GM18517 (cell line): ENCODE results near the gene ANHX.

ENCODE experiments used
- ATAC-seq: cut with Tn5 transposase; IDR thresholded peaks from one replicate; pipeline ENCODE4 v1.9.1; 2021; ENCODE audit warnings: mild to moderate bottlenecking, moderate library complexity; ENCODE audit not compliant: unreplicated experiment

Gene ANHX

GRCh38 chr12:133203344-133204263 is 32.1 kb downstream of the ANHX start:
- ATAC-seq: no peak

- no peak for ATAC-seq
Measured at GRCh38 chr12:133202493-133203343, 33.0 kb downstream of the ANHX start.

DNA sequence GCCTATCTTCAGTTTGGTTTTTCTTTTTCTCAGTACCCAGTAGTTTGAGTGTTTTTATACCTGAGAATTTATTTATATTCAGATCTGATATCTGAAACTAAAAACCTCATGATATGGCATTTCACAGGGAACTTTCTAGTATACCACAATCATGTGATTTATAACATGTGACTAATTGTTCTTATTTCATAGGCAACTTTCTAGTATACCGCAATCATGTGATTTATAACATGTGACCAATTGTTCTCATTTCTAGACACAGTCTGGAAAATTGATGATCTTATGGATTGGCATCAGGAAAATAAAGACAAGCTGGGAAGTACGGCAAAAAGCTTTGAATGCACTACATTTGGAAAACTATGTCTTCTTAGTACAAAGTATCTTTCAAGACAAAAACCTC is 33.8 kb downstream of the ANHX start:
- no peak for ATAC-seq

GRCh38 chr12:133192847-133193246 is 42.8 kb downstream of the ANHX start:
- ATAC-seq: no peak

GRCh38 chr12:133190176-133190575 is 45.5 kb downstream of the ANHX start:
- ATAC-seq: no peak

GRCh38 chr12:133181238-133181959 is 54.3 kb downstream of the ANHX start, which contains the start of gene ZNF268:
Gene ZNF268, plus strand, starts transcription at chr12:133181495. Its CDS starts 503 bp downstream, at chr12:133181998.
- peak; percentile 90 for ATAC-seq

- no peak for ATAC-seq
Measured at GRCh38 chr12:133180669-133181068, 55.0 kb downstream of the ANHX start.

- ATAC-seq: no peak
Measured at GRCh38 chr12:133174901-133175300, 60.8 kb downstream of the ANHX start.

DNA sequence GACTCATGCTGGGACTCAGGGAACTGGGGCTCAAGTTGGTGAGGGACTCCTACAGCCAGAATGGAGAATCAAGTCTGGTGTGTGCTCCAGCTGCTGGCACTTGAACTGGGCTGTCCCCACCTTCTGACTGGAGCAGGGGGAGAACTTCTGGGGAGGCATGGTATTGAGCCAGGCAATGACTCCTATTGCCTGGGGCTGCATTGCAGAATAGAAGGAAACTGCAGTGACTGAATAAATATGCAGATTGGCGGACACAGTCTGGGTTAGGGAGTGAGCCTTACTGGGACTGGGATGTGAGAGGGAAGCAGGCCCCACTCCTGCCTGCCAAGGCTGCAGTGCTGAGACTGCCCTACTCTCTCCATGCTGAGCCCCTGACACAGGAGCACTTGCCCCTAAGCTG is 63.2 kb downstream of the ANHX start:
- ATAC-seq: no peak
